Fibroblast of lung (primary cell): ENCODE results near the gene MRPS33.

Experiments used
- EZH2 ChIP-seq: IDR thresholded peaks from 2 replicates; pipeline ENCODE4 v1.5.1; 2012; ENCODE audit warnings: low read length, control low read depth, mild to moderate bottlenecking; ENCODE audit errors: missing control alignments
- TF ChIP-seq, protein P1 (sequence below), 2 donors: IDR thresholded peaks in 1 of 2; conservative IDR thresholded peaks in 1 of 2; 1 replicate in 1 of 2; 2 replicates in 1 of 2; pipeline ENCODE4 v1.5.1; 2011 to 2012; ENCODE audit warnings: low read length in 2 of 2, control low read depth in 1 of 2, inconsistent platforms in 1 of 2, low read depth in 1 of 2, mild to moderate bottlenecking in 1 of 2

DNA sequence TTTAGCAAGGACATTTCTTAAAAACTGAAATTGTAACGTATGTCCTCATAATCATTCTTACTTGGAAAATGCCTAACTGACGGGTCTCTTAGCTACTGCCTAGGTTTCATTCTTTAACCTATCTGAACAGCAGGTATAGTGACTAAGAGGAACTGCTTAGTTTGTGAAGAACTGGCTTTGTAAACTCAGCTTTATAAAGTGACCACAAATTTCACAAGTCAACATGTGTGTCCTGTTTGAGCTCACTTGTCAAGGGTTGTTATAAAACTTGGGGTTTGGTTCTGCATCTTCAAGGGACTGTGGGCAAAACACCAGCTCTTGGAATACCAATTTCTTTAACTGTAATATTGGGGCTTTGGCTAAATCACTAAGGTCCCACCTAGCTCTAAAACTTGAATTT lies 32.2 kb downstream of the MRPS33 start:
- TF ChIP-seq, protein P1, sequence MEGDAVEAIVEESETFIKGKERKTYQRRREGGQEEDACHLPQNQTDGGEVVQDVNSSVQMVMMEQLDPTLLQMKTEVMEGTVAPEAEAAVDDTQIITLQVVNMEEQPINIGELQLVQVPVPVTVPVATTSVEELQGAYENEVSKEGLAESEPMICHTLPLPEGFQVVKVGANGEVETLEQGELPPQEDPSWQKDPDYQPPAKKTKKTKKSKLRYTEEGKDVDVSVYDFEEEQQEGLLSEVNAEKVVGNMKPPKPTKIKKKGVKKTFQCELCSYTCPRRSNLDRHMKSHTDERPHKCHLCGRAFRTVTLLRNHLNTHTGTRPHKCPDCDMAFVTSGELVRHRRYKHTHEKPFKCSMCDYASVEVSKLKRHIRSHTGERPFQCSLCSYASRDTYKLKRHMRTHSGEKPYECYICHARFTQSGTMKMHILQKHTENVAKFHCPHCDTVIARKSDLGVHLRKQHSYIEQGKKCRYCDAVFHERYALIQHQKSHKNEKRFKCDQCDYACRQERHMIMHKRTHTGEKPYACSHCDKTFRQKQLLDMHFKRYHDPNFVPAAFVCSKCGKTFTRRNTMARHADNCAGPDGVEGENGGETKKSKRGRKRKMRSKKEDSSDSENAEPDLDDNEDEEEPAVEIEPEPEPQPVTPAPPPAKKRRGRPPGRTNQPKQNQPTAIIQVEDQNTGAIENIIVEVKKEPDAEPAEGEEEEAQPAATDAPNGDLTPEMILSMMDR (conservative IDR thresholded peaks at IDR 0.05 in 1 of 2, IDR thresholded peaks at IDR 0.05 in 1 of 2; ENCODE audit: low read depth in 1 of 2, low read length in 2 of 2): no peak
- no peak for TF ChIP-seq EZH2
